Measurements from ENCODE around the gene KLHDC8A.

Gene KLHDC8A

GRCh38 chr1:205350691-205351141, 6.0 kb downstream of the KLHDC8A start:
- DNase-seq (ENCODE audit: low read depth): no peak
- no peak overlapping the region for H3K4me3 ChIP-seq (ENCODE audit: low read length)

GRCh38 chr1:205350124-205350523, 6.6 kb downstream of the KLHDC8A start:
- TF ChIP-seq CTCF (conservative IDR thresholded peaks at IDR 0.05; ENCODE audit: low read length): no peak
- DNase-seq (ENCODE audit: low read depth): no peak

More at GRCh38 chr1:205350691-205351141, 6.0 kb downstream of the KLHDC8A start:
- TF ChIP-seq CTCF (conservative IDR thresholded peaks at IDR 0.05; ENCODE audit: low read length): no peak

GRCh38 chr1:205348554-205349487, 7.9 kb downstream of the KLHDC8A start:
- H3K4me3 ChIP-seq (ENCODE audit: low read length): no peak overlapping the region
- no peak for TF ChIP-seq CTCF (conservative IDR thresholded peaks at IDR 0.05; ENCODE audit: low read length)
- DNase-seq (ENCODE audit: low read depth): no peak

More at GRCh38 chr1:205350124-205350523, 6.6 kb downstream of the KLHDC8A start:
- H3K4me3 ChIP-seq (ENCODE audit: low read length): no peak overlapping the region

GRCh38 chr1:205346956-205347574, 9.7 kb downstream of the KLHDC8A start:
- no peak overlapping the region for H3K4me3 ChIP-seq (ENCODE audit: low read length)
- DNase-seq (ENCODE audit: low read depth): no peak
- TF ChIP-seq CTCF (conservative IDR thresholded peaks at IDR 0.05; ENCODE audit: low read length): no peak

GRCh38 chr1:205345761-205346160, 11.0 kb downstream of the KLHDC8A start:
- TF ChIP-seq CTCF (conservative IDR thresholded peaks at IDR 0.05; ENCODE audit: low read length): no peak
- H3K4me3 ChIP-seq (ENCODE audit: low read length): no peak overlapping the region
- DNase-seq (ENCODE audit: low read depth): no peak

GRCh38 chr1:205344066-205344928, 12.4 kb downstream of the KLHDC8A start:
- no peak for DNase-seq (ENCODE audit: low read depth)
- no peak overlapping the region for H3K4me3 ChIP-seq (ENCODE audit: low read length)

More at GRCh38 chr1:205344066-205344928, 12.4 kb downstream of the KLHDC8A start:
- no peak for TF ChIP-seq CTCF (conservative IDR thresholded peaks at IDR 0.05; ENCODE audit: low read length)
